HepG2 (cell line): ENCODE results near the gene GSDMA. TPM values are rescaled to one million over a fixed set of nuclear protein-coding genes. Genes with fewer than 3 reads are reported as not detected.

ENCODE experiments used
- GLI4 ChIP-seq: sonication (generic); formaldehyde crosslinking; IDR thresholded peaks from 2 replicates; pipeline ENCODE4 v1.5.1; 2020; ENCODE audit warnings: missing genetic modification reagents, mild to moderate bottlenecking, moderate library complexity, borderline replicate concordance
- GMEB1 ChIP-seq: sonication (generic); formaldehyde crosslinking; IDR thresholded peaks from 2 replicates; pipeline ENCODE4 v1.5.1; 2020; ENCODE audit warnings: missing genetic modification reagents, mild to moderate bottlenecking, borderline replicate concordance
- SAP130 ChIP-seq: IDR thresholded peaks from 2 replicates; pipeline ENCODE4 v1.6.1; 2016; ENCODE audit warnings: low read depth
- ZC3H13 ChIP-seq: sonication (generic); formaldehyde crosslinking; IDR thresholded peaks from 2 replicates; pipeline ENCODE4 v1.8.1; 2023; ENCODE audit warnings: mild to moderate bottlenecking, missing genetic modification reagents, moderate library complexity
- ZFP1 ChIP-seq: IDR thresholded peaks from 2 replicates; pipeline ENCODE4 v1.6.1; 2016
- ZFYVE20 ChIP-seq: sonication (generic); formaldehyde crosslinking; IDR thresholded peaks from 2 replicates; pipeline ENCODE4 v1.8.0; 2023; ENCODE audit warnings: low read depth, mild to moderate bottlenecking, moderate library complexity, missing genetic modification reagents, borderline replicate concordance
- ZNF784 ChIP-seq: sonication (generic); formaldehyde crosslinking; IDR thresholded peaks from 2 replicates; pipeline ENCODE4 v1.5.1; 2020; ENCODE audit warnings: missing genetic modification reagents, mild to moderate bottlenecking, borderline replicate concordance
- ZNF816 ChIP-seq: sonication (generic); formaldehyde crosslinking; IDR thresholded peaks from 2 replicates; pipeline ENCODE4 v1.8.0; 2022; ENCODE audit warnings: missing genetic modification reagents, mild to moderate bottlenecking, borderline replicate concordance
- polyA plus RNA-seq, 8 experiments: library from polyadenylated mRNA; depleted of rRNA in 3 of 8; stranded (reverse) in 7 of 8; unstranded in 1 of 8; fragments of >200 nt; fragmentation: Illumina TruSeq in 4 of 8; extraction: Trizol in 4 of 8; gene quantifications; 2 replicates each; pipeline versions ENCODE4 v1.2.1 to v1.2.3, GENCODE V29; 2011 to 2016; ENCODE audit warnings: low read depth in 4 of 8, missing spikeins in 1 of 8, mixed read lengths in 1 of 8; ENCODE audit not compliant: insufficient read depth in 1 of 8
- total RNA-seq, 5 experiments: library from RNA; depleted of rRNA; stranded (reverse); fragments of >200 nt; fragmentation: Illumina TruSeq; extraction: Trizol; gene quantifications; 2 replicates each; pipeline ENCODE4 v1.2.3, GENCODE V29; 2016; ENCODE audit warnings: low read depth in 1 of 5
- TF ChIP-seq, protein P1 (sequence below): sonication (generic); formaldehyde crosslinking; IDR thresholded peaks from 2 replicates; pipeline ENCODE4 v1.4.0; 2020; ENCODE audit warnings: mild to moderate bottlenecking, missing genetic modification reagents

The GSDMA gene
- total and polyA plus RNA-seq, 2 of the 13 experiments (the other 11 are each of a cell fraction or from before 2014, with no cell fraction given) = not detected

DNA sequence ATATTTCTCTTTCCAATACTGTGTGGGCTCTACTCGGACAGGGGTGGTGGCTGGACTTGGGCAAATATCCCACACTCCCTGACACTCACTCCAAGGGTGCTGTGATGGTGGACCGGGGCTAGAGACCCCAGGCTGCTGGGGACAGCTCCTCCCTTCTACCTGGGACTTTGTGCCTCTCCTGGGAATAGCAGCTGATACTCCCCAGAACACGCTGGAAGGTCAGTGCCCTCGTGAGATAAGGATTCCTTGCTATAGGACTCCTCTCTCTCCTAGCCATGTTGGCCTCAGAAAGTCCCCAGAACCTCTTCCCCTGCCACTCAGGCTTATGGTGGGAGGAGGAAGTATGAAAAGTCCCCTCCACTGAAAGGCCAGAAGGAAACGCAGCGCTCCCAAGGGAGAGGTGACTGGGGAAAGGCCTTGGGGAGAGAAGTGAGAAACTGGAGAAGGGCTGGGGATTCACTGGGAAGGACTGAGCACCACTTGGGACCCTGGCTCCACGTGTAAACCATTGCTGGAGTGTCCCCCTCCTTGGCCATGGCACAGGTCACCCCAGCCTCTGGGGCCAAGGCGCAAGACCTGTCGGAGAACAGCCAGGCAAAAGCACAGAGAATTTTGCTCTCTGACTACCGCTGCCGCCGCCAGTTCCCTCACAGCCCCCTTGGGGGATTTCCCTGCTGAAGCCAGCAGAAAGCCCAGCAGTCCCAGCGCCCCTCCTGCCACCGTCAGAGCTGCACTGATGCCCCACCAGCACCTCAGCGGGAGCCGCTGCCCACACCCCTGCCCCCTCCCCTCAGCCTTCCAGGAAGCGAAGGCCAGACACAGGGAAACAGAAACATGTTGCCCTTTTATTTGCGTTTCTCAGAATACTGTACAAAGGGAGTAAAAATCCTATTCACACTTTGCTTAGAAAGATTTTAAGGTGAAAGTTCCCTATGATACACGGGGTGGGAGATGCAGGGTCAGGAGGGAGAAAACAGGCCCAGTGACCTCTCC lies 42.3 kb upstream of the GSDMA start (continued):
- TF ChIP-seq, protein P1, sequence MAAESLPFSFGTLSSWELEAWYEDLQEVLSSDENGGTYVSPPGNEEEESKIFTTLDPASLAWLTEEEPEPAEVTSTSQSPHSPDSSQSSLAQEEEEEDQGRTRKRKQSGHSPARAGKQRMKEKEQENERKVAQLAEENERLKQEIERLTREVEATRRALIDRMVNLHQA = no peak
- TF ChIP-seq ZNF816 (CRISPR knock-in tag) (no peak; the same call in 1 of the 2 replicates), ZFP1 (CRISPR knock-in tag) (no peak), GMEB1 (CRISPR knock-in tag) (peak; percentile 22; the same call in 1 of the 2 replicates), ZC3H13 (peak; percentile 82), ZFYVE20 (CRISPR knock-in tag) (no peak), GLI4 (CRISPR knock-in tag) (0 out of 2 replicates have a peak, but pooled peaks have one; percentile 41), SAP130 (CRISPR knock-in tag) (0 out of 2 replicates have a peak, but pooled peaks have one; percentile 21), ZNF784 (peak; percentile 57; the same call in 1 of the 2 replicates)
- TF ChIP-seq, all 625 proteins: peak for 84
